GM12878 (cell line): ENCODE measurements around the gene KRTAP1-4. TPM values are rescaled to one million over a fixed set of nuclear protein-coding genes. Genes with fewer than 3 reads are reported as not detected.

Experiments
- ATAC-seq: fragments of 200-7000 bp; cut with Tn5 transposase; 3 replicates; pipeline ENCODE4 v1.9.1; 2020; ENCODE audit warnings: mild to moderate bottlenecking, moderate library complexity
- BruUV-seq: library from RNA; stranded (reverse); fragments of 400-500 nt; replicated peaks from 2 replicates; lab custom pipeline; 2021; lab: Mats Ljungman, UMichigan
- CTCF ChIA-PET: fragments of 300-600 bp; sonication (Branson Sonifier 250); formaldehyde crosslinking; extraction: SDS; loops from one replicate; lab custom pipeline; 2021; ENCODE audit warnings: inconsistent platforms; lab: Yijun Ruan, JAX
- POLR2A ChIA-PET: fragments of 350-600 bp; formaldehyde crosslinking; extraction: SDS; loops from one replicate; lab custom pipeline; 2021; ENCODE audit warnings: inconsistent platforms; lab: Charles Lee
- RAD21 ChIA-PET: fragments of 300-600 bp; sonication (Branson Sonifier 250); formaldehyde crosslinking; loops from one replicate; lab custom pipeline; 2023; ENCODE audit warnings: antibody characterized with exemption; ENCODE audit not compliant: unreplicated experiment; lab: Charles Lee
- SMC1A ChIA-PET: fragments of 300-600 bp; sonication (Branson Sonifier 250); formaldehyde crosslinking; loops from one replicate; lab custom pipeline; 2023; ENCODE audit not compliant: unreplicated experiment, uncharacterized antibody; lab: Charles Lee
- DNase-seq: peaks from one replicate; pipeline ENCODE4 v3.0.0-alpha.2; 2011; ENCODE audit warnings: low read depth, low spot score
- FAIRE-seq: peaks from 3 replicates; lab custom pipeline; 2011; peaks lifted over from hg19 to GRCh38; lab: Jason Lieb, UNC
- H2AFZ ChIP-seq: 2 replicates; pipeline ENCODE4 v1.6.0; 2011; ENCODE audit warnings: low read depth, low read length, control low read depth; ENCODE audit not compliant: control insufficient read depth
- H3K27ac ChIP-seq: 2 replicates; pipeline ENCODE4 v1.5.1; 2011; ENCODE audit warnings: control low read depth; ENCODE audit not compliant: control insufficient read depth, insufficient read depth
- H3K27me3 ChIP-seq, 2 experiments: replicated peaks in 1 of 2; 2 replicates each; pipeline versions ENCODE4 v1.6.0 to v1.6.1; 2011; ENCODE audit warnings: low read length in 1 of 2; ENCODE audit not compliant: control insufficient read depth in 2 of 2, insufficient read depth in 2 of 2
- H3K36me3 ChIP-seq, 2 experiments: 2 replicates each; pipeline ENCODE4 v1.5.1; 2011; ENCODE audit warnings: low read length in 1 of 2; ENCODE audit not compliant: control insufficient read depth in 2 of 2, insufficient read depth in 2 of 2
- H3K4me1 ChIP-seq: 2 replicates; pipeline ENCODE4 v1.6.1; 2011; ENCODE audit warnings: mild to moderate bottlenecking, low read length, moderate library complexity, mixed read lengths; ENCODE audit not compliant: control insufficient read depth, insufficient read depth
- H3K4me2 ChIP-seq: 2 replicates; pipeline ENCODE4 v1.6.0; 2011; ENCODE audit warnings: control low read depth; ENCODE audit not compliant: control insufficient read depth, insufficient read depth
- H3K4me3 ChIP-seq: fragments of 200-600 bp; sonication (generic); 2 replicates; pipeline ENCODE4 v1.5.1; 2016
- H3K79me2 ChIP-seq: 2 replicates; pipeline ENCODE4 v1.6.0; 2011; ENCODE audit warnings: low read length; ENCODE audit not compliant: control insufficient read depth, insufficient read depth
- H3K9ac ChIP-seq: 2 replicates; pipeline ENCODE4 v1.8.0; 2011; ENCODE audit warnings: low read length, control low read depth, mixed read lengths; ENCODE audit not compliant: control insufficient read depth, insufficient read depth
- H3K9me3 ChIP-seq: replicated peaks from 3 replicates; pipeline ENCODE4 v1.5.1; 2011; ENCODE audit warnings: mild to moderate bottlenecking, low read length; ENCODE audit not compliant: control insufficient read depth, insufficient read depth
- H4K20me1 ChIP-seq: 2 replicates; pipeline ENCODE4 v1.6.0; 2011; ENCODE audit not compliant: control insufficient read depth, insufficient read depth
- BMI1 ChIP-seq: fragments of 450-650 bp; IDR thresholded peaks from 2 replicates; pipeline ENCODE4 v1.6.1; 2016; ENCODE audit warnings: mild to moderate bottlenecking, moderate library complexity, borderline replicate concordance
- CREB1 ChIP-seq: IDR thresholded peaks from 2 replicates; pipeline ENCODE4 v1.6.1; 2012; ENCODE audit warnings: low read depth, mild to moderate bottlenecking, inconsistent platforms
- E2F8 ChIP-seq: fragments of 450-650 bp; IDR thresholded peaks from 2 replicates; pipeline ENCODE4 v1.6.1; 2018; ENCODE audit warnings: mild to moderate bottlenecking, low read depth, moderate library complexity; ENCODE audit not compliant: partially characterized antibody
- KLF5 ChIP-seq: fragments of 450-650 bp; IDR thresholded peaks from 2 replicates; pipeline ENCODE4 v1.6.1; 2014; ENCODE audit warnings: mild to moderate bottlenecking; ENCODE audit not compliant: partially characterized antibody
- LARP7 ChIP-seq: fragments of 450-650 bp; IDR thresholded peaks from 2 replicates; pipeline ENCODE4 v1.6.1; 2017; ENCODE audit warnings: mild to moderate bottlenecking
- SUPT20H ChIP-seq: IDR thresholded peaks from 2 replicates; pipeline ENCODE4 v1.6.1; 2011; ENCODE audit warnings: low read depth, mild to moderate bottlenecking, low read length, moderate library complexity, borderline replicate concordance; ENCODE audit not compliant: control insufficient read depth
- TCF12 ChIP-seq: IDR thresholded peaks from 2 replicates; pipeline ENCODE4 v1.6.1; 2011; ENCODE audit warnings: low read depth, mild to moderate bottlenecking, low read length
- ZNF622 ChIP-seq: fragments of 450-650 bp; IDR thresholded peaks from 2 replicates; pipeline ENCODE4 v1.6.1; 2017; ENCODE audit warnings: mild to moderate bottlenecking, inconsistent platforms
- ZZZ3 ChIP-seq: IDR thresholded peaks from 2 replicates; pipeline ENCODE4 v1.6.1; 2011; ENCODE audit warnings: low read depth; ENCODE audit not compliant: control insufficient read depth, insufficient read length
- WGBS: methylation state at CpG from one replicate; pipeline ENCODE4 v1.1.6; 2016; ENCODE audit warnings: low lambda C conversion rate; ENCODE audit not compliant: insufficient replicate concordance, insufficient coverage; ENCODE audit errors: missing lambda C conversion rate; 5-methylcytosine and 5-hydroxymethylcytosine counted together
- in situ Hi-C: fragments of 300-500 bp; cut with MboI; formaldehyde crosslinking; loops from 9 replicates; pipeline ENCODE4 v1.14.3; 2018; ENCODE audit warnings: mixed read lengths
- intact Hi-C: fragments of 100-400 bp; cut with micrococcal nuclease; formaldehyde crosslinking; loops from one replicate; pipeline ENCODE4 v1.14.2; 2022; ENCODE audit not compliant: unreplicated experiment
- polyA plus RNA-seq, 11 experiments: library from polyadenylated mRNA; depleted of rRNA in 4 of 11; unstranded in 6 of 11; stranded (reverse) in 5 of 11; fragments of >200 nt; fragmentation: Nextera tagmentation in 4 of 11; fragmentation: Illumina TruSeq in 1 of 11; extraction: Ambion mirVana in 4 of 11; extraction: Trizol in 1 of 11; gene quantifications; 1 replicate in 1 of 11; 2 replicates in 10 of 11; pipeline versions ENCODE4 v1.2.1 to v1.2.3, GENCODE V29; 2011 to 2016; ENCODE audit warnings: inconsistent platforms in 2 of 11, missing spikeins in 2 of 11, low read depth in 1 of 11
- total RNA-seq, 4 experiments: library from RNA; depleted of rRNA in 3 of 4; stranded (reverse); fragments of >200 nt in 3 of 4; fragmentation: Illumina TruSeq in 1 of 4; extraction: Trizol in 1 of 4; gene quantifications; 2 replicates each; pipeline versions ENCODE4 v1.2.1 to v1.2.3, GENCODE V29; 2013 to 2021
- TF ChIP-seq, protein P1 (sequence below): fragments of 450-650 bp; IDR thresholded peaks from 2 replicates; pipeline ENCODE4 v1.6.1; 2017; ENCODE audit warnings: mild to moderate bottlenecking, moderate library complexity
- TF ChIP-seq, protein P2 (sequence below): fragments of 450-650 bp; IDR thresholded peaks from 2 replicates; pipeline ENCODE4 v1.6.1; 2014; ENCODE audit warnings: mild to moderate bottlenecking
- TF ChIP-seq, protein P3 (sequence below): fragments of 450-650 bp; IDR thresholded peaks from 2 replicates; pipeline ENCODE4 v1.6.1; 2017; ENCODE audit warnings: low read depth, mild to moderate bottlenecking, moderate library complexity

KRTAP1-4 gene
- total and polyA plus RNA-seq, 10 of the 15 experiments (the other 5 are each of a cell fraction or from before 2014, with no cell fraction given), result not detected

GRCh38 chr17:41018541-41018940 lies 11.5 kb downstream of the KRTAP1-4 start:
- H3K27ac ChIP-seq, result no peak overlapping the region
- H4K20me1 ChIP-seq, result no peaks in the 10 kb centered on the region
- no peak overlapping the region for H3K9ac ChIP-seq
- ChIA-PET CTCF (no interaction called here), SMC1A (no interaction called here), POLR2A (no interaction called here), RAD21 (no interaction called here)
- no peaks in the 10 kb centered on the region for H3K4me1 ChIP-seq
- H3K36me3 ChIP-seq, result no peaks in the 10 kb centered on the region
- DNase-seq, result no peak
- no peaks in the 10 kb centered on the region for H3K79me2 ChIP-seq
- WGBS, result 47% methylated on average over 3 of the region's 3 CpGs
- intact Hi-C loops (no loop called here), in situ Hi-C loops (no loop called here)
- ATAC-seq, result no peak
- no peak overlapping the region for H3K4me2 ChIP-seq
- H3K27me3 ChIP-seq, result no peaks in the 10 kb centered on the region; a peak in 2 of 4 replicates
- H3K9me3 ChIP-seq, result no peaks in the 10 kb centered on the region
- H2AFZ ChIP-seq, result no peak overlapping the region
- FAIRE-seq, result no peak
- H3K4me3 ChIP-seq, result no peak overlapping the region
- BruUV-seq, result no TSS peak
- no peak for TF ChIP-seq ZNF622
- TF ChIP-seq SUPT20H, result no peak
- no peak for TF ChIP-seq TCF12
- no peak for TF ChIP-seq BMI1
- TF ChIP-seq, protein P1, sequence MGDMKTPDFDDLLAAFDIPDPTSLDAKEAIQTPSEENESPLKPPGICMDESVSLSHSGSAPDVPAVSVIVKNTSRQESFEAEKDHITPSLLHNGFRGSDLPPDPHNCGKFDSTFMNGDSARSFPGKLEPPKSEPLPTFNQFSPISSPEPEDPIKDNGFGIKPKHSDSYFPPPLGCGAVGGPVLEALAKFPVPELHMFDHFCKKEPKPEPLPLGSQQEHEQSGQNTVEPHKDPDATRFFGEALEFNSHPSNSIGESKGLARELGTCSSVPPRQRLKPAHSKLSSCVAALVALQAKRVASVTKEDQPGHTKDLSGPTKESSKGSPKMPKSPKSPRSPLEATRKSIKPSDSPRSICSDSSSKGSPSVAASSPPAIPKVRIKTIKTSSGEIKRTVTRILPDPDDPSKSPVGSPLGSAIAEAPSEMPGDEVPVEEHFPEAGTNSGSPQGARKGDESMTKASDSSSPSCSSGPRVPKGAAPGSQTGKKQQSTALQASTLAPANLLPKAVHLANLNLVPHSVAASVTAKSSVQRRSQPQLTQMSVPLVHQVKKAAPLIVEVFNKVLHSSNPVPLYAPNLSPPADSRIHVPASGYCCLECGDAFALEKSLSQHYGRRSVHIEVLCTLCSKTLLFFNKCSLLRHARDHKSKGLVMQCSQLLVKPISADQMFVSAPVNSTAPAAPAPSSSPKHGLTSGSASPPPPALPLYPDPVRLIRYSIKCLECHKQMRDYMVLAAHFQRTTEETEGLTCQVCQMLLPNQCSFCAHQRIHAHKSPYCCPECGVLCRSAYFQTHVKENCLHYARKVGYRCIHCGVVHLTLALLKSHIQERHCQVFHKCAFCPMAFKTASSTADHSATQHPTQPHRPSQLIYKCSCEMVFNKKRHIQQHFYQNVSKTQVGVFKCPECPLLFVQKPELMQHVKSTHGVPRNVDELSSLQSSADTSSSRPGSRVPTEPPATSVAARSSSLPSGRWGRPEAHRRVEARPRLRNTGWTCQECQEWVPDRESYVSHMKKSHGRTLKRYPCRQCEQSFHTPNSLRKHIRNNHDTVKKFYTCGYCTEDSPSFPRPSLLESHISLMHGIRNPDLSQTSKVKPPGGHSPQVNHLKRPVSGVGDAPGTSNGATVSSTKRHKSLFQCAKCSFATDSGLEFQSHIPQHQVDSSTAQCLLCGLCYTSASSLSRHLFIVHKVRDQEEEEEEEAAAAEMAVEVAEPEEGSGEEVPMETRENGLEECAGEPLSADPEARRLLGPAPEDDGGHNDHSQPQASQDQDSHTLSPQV, result no peak
- TF ChIP-seq, protein P2, sequence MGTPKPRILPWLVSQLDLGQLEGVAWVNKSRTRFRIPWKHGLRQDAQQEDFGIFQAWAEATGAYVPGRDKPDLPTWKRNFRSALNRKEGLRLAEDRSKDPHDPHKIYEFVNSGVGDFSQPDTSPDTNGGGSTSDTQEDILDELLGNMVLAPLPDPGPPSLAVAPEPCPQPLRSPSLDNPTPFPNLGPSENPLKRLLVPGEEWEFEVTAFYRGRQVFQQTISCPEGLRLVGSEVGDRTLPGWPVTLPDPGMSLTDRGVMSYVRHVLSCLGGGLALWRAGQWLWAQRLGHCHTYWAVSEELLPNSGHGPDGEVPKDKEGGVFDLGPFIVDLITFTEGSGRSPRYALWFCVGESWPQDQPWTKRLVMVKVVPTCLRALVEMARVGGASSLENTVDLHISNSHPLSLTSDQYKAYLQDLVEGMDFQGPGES, result no peak
- no peak for TF ChIP-seq KLF5
- no peak for TF ChIP-seq E2F8
- TF ChIP-seq, protein P3, sequence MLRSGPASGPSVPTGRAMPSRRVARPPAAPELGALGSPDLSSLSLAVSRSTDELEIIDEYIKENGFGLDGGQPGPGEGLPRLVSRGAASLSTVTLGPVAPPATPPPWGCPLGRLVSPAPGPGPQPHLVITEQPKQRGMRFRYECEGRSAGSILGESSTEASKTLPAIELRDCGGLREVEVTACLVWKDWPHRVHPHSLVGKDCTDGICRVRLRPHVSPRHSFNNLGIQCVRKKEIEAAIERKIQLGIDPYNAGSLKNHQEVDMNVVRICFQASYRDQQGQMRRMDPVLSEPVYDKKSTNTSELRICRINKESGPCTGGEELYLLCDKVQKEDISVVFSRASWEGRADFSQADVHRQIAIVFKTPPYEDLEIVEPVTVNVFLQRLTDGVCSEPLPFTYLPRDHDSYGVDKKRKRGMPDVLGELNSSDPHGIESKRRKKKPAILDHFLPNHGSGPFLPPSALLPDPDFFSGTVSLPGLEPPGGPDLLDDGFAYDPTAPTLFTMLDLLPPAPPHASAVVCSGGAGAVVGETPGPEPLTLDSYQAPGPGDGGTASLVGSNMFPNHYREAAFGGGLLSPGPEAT, result no peak
- no peak for TF ChIP-seq LARP7
- no peak for TF ChIP-seq ZZZ3
- no peak for TF ChIP-seq CREB1
